T-helper 22 cell (primary cell): ENCODE results near the gene MAPK8IP1.

Experiments used
- DNase-seq: peaks from one replicate; pipeline ENCODE4 v3.0.0-alpha.2; 2020; ENCODE audit warnings: low read depth

MAPK8IP1 gene

GRCh38 chr11:45926536-45927331 lies 41.3 kb downstream of the MAPK8IP1 start:
- no peak for DNase-seq

- no peak for DNase-seq
Observed at GRCh38 chr11:45927332-45927683, 41.9 kb downstream of the MAPK8IP1 start.

- DNase-seq: no peak
Observed at GRCh38 chr11:45927684-45928413, 42.4 kb downstream of the MAPK8IP1 start.

- DNase-seq: no peak
Observed at GRCh38 chr11:45928535-45929215, 43.2 kb downstream of the MAPK8IP1 start.

- DNase-seq: no peak
Observed at GRCh38 chr11:45929486-45930030, 44.1 kb downstream of the MAPK8IP1 start.

- DNase-seq: peak; percentile 25
Observed at GRCh38 chr11:45930031-45930794, 44.8 kb downstream of the MAPK8IP1 start.

- no peak for DNase-seq
Observed at GRCh38 chr11:45930951-45931570, 45.6 kb downstream of the MAPK8IP1 start.

- DNase-seq: no peak
Observed at GRCh38 chr11:45931739-45932138, 46.3 kb downstream of the MAPK8IP1 start.

- no peak for DNase-seq
Observed at GRCh38 chr11:45932217-45932616, 46.8 kb downstream of the MAPK8IP1 start.

GRCh38 chr11:45933131-45933831 lies 47.8 kb downstream of the MAPK8IP1 start:
- DNase-seq: no peak

GRCh38 chr11:45933846-45934579 lies 48.6 kb downstream of the MAPK8IP1 start:
- no peak for DNase-seq

GRCh38 chr11:45934580-45935318 lies 49.3 kb downstream of the MAPK8IP1 start:
- no peak for DNase-seq

GRCh38 chr11:45935349-45936064 lies 50.1 kb downstream of the MAPK8IP1 start:
- DNase-seq: no peak

GRCh38 chr11:45936511-45937054 lies 51.1 kb downstream of the MAPK8IP1 start:
- DNase-seq: no peak

GRCh38 chr11:45937916-45938315 lies 52.5 kb downstream of the MAPK8IP1 start:
- DNase-seq: no peak

GRCh38 chr11:45939836-45940235 lies 54.4 kb downstream of the MAPK8IP1 start:
- DNase-seq: no peak

GRCh38 chr11:45941285-45941684 lies 55.8 kb downstream of the MAPK8IP1 start:
- no peak for DNase-seq

GRCh38 chr11:45942381-45942780 lies 56.9 kb downstream of the MAPK8IP1 start:
- DNase-seq: no peak
